HG03354 (cell line): ENCODE results near the gene ATF3.
A peak's percentile ranks its signal among the peaks of the same experiment; 100 is the strongest.

Experiments
- ATAC-seq: cut with Tn5 transposase; IDR thresholded peaks from one replicate; pipeline ENCODE4 v1.9.1; 2021; ENCODE audit warnings: mild to moderate bottlenecking; ENCODE audit not compliant: unreplicated experiment, poor library complexity, severe bottlenecking

The ATF3 gene

DNA sequence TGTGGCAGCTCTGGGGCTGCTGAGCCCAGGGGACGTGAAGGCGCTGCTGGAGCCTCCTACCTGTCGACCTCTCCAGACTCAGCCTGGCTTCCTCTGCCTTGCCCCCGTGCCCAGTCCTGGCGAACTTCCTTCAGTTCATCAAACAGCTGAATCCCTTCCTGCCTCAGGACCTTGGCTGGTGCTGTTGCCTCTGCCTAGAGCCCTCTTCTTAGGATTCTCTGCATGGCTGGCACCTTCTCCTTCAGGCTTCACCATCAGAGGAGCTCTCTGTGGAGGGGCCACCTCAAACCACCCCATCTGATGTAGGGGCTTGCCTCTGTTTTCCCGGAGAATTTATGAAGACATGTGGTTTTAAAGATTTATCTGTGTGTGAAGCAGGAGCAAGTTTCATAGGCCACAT is 23.4 kb upstream of the ATF3 start:
- no peak for ATAC-seq

DNA sequence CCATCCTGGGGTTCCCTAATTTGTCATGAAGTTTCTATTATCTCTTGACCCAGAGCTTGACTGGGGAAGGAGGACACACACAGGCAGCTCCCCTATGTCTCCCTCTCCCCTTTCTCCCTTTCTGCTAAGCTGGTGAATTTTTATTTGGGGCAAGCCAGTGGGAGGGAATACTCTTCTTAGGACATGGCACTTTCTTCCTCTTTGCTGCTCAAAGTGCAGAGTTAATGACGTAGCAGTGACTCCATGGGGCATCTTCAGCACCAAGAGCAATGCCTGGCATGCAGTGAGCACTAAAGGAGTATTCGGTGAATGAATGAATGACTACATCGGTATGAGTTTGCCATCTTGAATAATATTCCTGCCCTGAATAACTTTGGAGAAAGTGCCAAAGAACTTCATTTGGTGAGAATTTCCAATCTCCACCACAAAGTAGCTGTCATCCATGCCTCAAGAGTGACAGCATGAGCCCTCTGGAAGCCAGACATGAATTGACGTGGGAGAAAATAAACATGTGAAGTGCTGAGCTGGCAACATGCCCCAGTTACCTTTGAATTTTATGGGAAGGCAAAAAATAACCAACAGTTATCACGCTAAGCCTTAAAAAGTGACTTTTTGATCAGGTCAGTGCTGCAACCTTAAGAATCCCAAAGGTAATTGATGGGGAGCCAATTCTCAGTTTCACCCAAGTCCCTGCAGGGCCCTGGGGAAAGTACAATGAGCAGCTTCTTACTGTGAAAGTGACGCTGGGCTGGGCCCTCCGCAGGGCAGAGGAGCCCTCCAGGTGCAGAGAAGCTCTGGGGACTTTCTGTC is 22.1 kb upstream of the ATF3 start:
- peak; percentile 90 for ATAC-seq

DNA sequence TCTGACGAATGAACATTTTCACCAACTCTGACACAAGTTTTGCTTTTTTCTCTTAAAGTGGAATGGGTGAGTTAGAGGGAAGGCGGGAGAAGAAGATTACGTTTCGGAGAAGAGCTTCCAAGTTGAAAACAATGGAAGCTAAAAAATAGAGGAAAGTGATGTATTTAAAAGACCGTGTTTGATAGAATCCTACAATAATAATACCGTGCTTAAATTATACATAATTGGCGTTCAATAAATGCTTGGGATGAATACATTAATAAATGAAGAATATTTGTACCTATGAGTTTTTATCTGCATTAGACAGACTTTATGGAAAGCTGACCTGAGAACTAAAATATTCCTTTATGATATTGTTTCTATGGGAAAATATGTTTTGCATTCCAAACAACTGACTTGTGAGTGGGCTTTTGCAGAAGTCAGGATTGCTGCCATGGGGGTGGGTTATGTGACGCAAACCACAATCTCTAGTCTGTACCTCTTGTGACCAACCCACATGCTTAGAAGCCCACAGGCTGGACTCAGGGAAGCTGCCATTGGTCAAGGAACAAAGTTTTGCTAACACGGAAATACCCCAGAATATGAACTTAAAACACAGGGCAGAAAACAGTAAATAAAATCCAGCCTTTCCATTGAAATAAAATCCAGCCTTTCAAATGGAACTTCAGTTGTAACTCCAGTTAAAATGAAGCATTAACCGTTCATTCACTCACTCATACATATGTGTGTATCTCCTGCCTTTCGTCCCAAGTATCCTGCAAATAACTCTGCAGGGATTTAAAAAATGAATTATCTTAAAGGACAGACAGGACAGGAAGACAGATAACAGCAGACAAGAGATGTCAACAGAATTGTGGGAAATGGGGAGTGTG is 21.3 kb upstream of the ATF3 start:
- no peak for ATAC-seq

DNA sequence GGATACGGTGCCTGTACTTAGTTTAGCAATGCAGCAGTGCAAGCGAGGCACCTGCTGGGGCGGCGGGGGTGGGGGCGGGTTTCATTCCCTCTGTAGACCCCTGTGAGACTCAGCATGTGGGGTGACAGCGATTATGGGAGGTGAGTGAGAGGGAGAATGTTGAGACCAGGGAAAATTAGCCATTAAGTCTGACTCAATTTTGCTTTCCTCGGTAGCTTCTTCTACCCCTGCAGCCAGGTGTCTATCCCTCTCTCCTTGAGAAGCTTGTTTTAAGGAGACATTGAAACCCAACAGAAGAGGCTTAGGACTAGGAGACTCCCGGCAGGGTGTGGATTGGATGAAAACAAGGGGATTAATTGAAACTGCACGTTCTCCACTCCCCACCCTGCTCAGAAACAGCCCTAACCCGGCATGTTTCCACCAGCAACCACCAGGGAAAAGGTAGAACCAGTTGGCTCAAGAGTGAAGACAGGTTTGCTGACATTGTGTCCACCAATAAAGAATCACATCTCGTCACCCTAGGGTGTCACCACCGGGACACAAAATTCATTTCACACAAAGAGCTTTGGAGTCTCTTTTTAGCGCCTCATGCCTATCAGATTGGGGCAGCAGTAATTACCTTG is 20.6 kb upstream of the ATF3 start:
- no peak for ATAC-seq

DNA sequence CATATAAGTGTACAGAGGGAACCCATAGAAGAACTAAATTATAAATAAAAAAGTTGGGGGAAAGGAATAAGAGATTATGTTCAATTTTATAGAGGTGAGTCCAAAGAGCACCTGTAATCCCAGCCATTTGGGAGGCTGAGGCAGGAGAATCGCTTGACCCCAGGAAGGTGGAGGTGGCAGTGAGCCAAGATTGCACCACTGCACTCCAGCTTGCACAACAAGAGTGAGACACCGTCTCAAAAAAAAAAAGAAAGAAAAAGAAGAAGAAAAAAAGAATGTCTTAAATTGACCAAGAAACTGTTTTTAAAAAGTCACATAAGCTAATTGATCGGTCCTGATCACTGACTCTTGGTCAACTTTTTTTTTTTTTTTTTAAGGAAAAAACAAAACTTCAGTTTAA is 19.1 kb upstream of the ATF3 start:
- no peak for ATAC-seq

DNA sequence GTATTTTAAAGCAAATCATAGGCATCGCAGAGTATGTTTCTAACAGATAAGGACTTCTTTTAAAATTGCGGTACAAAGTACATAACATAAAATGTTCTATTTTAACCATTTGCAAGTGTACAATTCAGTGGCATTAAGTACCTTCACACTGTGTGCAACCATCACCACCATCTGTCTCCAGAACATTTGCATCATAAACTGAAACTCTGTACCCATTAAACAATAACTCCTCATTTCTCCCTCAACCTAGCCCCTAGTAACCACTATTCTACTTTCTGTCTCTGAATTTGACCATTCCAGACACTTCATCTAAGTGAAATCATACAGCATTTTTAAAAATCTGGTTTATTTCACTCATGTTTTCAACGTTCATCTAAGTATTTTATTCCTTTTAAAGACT is 16.6 kb upstream of the ATF3 start:
- peak; percentile 64 for ATAC-seq

DNA sequence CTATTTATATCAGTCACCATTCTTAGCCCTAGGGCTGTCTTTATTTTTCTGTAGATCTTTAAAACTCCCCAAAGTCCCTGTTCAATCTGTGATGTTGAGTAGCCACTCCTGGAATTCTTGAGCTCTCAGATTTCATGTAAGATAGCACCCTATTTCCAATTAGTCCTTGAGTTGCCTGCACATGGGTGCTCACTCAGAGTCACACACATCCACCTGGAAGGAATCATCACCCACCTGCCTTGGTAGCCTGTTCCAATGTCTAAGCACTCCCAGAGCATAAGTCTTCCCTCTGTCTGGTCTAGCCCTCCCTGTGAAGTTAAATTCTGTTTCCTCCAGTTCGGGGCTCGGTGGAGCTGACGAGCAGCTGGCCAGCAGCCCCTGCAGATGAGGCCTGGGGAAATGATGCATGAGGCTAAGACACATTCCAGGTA is 14.7 kb upstream of the ATF3 start:
- no peak for ATAC-seq

DNA sequence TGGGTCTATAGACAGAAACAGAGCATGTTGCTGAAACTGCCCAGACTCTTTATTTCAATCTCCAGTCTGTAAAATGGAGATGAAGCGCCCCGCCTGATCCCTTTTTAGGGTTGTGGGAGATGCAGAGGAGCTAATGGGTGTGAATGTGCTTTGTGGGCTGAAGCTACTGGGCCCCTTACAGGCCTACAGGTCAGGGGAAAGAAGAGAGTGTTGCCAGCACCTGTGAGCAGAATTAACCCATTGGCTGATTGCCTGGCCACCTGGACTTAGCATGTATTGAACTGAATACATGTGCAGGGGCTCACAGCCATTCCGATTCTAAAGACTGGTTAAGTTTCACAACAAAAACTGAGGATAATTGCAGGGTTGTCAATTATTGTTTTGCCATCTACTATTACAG is 13.9 kb upstream of the ATF3 start:
- ATAC-seq: no peak

DNA sequence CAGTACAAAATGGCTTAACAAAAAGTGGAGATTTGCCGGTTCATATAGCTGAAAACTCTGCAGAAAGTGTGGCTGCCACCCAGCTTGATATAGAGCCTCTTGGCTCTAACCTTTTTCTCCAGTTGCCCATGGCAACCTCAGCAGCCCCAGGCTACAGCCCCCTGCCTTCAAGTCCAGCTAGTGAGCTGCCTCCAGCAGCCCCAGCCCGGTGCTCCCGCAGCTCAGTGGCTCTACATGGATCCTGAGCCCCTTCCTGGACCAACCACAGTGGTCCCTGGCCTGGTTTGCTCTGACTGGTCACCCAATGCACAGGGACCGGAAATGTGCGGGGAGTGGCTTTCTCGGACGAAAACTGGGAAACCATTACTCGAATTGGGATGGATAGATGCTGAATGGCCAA is 13.3 kb upstream of the ATF3 start:
- no peak for ATAC-seq

DNA sequence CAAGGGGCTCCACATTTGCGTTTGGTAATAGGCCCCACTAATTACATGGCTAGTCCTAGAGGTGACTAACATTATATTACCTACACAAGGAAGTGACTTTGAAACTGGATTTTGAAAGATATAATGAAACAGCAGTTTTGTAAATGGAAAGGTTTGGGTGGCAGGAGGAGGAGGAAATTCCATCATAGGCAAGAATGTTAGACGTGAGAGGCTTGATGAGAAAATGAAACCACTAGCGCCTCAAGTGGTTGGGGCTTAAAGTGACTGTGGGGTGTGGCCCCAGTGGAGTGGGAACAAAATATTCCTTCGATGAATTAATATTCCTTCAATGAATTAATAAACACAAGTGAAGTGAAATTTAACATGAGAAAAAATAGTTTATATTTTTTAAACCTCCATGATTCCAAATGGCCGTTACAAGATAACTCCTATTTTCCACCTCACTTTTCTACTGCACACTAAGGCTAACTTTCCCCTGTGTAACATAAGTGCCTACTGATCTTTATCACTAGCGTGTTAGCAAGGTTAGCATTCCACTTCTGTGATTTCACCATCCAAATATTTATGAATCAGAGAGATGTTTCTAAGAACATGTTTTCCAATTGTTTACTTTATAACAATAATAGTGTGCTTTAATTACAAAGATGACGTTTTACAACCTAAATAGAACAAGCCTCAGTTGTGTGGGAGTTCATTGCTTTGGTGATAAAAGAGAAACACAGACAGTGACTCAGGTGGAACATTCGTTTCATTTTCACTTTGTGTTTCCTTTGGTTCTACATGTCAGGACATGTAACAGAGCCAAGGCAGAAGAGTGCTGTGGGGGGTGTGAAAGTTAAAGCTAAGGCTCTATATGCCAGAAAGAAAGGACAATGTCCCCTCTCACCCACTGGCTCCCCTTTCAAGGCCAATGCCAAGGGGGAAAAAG is 12.5 kb upstream of the ATF3 start:
- ATAC-seq: peak; percentile 96

DNA sequence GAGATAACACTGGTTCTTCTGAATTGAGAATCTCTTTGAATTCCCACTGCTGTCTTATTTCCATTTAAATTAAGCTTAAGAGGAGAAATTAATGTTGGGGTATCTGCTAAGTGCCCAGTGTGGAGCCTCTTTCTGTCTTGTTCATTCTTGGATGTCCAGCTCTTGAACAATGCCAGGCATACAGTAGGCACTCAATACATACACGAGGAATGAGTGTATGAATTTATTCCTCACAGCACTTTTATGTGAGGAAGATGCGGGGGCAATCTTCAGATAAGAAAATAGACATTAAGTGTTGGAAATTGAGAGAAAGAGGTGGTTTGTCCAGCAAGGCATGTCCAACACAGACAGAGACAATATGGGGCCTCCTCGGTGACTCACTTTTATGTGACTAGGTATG is 11.8 kb upstream of the ATF3 start:
- ATAC-seq: no peak

DNA sequence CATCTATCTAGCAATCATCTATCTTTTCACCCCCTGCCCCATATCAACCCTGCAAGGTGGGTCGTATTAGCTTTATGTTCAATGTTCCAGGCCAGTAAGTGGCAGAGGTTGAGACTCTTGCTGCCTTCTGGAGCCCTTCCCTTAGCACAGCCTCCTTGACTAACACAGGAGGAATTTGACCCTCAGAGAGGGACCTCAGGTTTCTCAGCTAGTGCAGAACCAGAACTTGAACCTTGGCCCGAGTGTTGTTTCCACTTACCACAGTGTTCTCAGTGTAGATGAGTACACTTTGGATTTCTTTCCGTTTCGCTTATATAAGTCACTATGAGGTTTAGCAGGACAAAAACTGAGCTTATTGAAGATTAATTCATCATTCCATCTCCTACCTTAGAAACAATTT is 11.1 kb upstream of the ATF3 start:
- no peak for ATAC-seq

DNA sequence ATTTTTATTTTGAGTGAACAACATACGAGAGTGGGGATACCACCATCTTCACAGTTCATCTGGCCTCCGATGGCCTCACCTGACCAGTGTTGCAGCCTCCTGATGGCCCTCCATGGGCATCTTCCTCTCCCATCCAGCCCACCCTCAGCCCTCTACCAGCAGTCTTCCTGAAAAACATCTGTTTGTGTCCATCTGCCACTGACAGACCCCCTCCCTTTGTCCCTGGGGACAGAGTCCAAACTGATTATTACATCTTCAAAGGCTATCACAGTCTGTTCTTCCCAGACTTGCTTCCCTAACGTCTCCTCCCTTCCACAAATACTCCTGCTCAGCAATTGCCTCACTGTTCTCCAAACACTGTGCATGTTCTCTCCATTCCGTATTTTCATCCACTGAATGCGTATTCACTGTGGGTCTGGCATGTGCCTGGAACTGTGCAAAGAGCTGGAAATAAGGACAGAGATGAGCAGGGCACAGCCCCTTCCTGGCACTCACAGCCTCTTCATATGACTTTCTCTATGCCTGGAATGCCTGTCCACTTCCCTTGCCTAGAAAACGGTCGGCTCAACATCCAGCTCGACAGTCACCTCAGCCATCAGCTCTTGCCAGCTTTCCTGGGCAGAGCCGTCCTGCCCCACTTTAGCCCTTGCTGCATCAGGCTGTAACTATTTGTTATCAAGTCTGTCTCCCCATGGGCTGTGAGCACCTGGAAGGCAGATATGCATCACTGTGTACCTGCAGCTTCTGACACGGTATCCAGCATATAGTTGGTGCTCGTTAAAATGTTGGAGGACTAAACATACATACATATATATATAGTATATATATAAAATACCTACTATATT is 8.3 kb upstream of the ATF3 start:
- no peak for ATAC-seq

DNA sequence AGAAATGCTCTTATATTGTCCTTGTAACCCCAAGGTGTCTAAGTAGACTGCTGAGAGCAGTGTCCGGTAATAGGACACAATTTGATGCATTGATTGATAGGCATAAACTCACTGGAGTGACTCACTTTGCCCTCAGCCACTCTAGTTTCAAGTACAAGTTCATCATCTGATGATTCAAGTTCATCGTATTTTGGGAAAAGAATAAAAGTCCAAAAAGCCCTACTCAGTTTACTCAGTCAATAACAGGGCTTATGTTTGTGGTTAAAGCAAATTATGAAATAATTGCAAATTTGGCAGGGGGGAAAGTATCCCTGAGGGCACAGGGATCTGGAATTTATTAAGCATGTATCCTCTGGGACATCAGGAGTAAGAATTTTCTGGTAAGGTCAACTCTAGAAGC is 7.6 kb upstream of the ATF3 start:
- no peak for ATAC-seq

DNA sequence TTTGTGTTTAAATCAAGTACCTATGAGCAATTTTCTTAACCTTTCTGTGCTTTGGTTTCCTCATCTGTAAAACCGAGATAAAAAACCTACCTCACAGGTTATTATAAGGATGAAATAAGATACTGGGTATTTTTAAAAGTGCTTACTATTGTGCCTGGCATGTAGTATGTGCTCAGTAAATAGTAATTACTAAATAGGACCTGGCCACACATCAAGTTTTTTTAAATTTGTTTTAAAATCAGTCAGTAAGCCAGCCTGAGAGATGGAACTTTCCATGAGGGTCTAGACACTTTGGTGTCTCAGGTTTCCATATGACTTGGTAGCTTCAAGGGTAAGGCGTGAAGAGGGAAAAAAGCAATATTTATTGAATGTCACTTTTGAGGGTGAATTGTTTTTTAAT is 7.0 kb upstream of the ATF3 start:
- ATAC-seq: no peak

DNA sequence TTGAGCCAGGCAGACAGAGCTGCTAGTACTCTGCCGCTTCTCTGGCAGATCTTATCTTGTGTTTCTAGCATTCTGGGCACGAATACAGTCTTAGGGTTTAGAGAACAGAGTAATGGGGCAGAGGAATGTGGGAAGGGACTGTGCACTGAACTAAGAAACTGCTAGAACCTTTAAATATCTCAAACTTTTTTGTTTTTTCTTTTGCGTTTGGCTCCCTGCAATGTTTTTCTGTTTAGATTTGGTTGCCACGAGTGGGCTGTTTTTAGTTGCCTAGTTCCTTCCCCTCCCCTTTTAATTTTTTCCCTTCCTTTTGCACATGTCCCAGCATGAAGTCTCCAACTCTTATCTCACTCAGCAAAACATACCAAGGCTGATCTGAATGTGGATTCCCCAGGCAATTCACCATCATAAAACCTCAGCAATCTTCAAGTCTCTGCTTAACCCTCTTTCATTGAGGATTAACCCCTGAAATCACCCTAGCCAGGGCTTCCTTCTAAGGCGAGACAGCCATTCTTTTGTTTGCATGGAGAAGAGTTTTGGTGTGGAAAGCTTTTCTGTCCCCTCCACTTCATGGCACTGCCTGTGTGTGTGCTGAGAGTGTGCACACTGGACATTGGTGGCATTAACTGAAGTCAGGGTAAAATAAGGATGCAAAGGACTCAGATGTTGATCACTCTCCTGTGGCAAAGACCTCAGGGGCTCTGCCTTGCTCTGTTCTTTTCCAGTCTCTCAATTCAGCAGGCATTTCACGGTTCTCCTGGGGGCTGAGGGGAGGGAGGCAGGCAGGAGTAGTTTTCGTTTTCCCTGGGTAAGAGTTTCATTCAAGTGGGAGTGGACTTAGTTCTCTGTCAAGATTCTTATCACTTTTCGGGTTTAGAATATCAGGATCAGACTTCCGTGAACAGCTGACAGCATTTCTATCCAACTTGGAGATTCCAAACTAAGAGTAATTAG is 2.8 kb upstream of the ATF3 start:
- ATAC-seq: no peak

DNA sequence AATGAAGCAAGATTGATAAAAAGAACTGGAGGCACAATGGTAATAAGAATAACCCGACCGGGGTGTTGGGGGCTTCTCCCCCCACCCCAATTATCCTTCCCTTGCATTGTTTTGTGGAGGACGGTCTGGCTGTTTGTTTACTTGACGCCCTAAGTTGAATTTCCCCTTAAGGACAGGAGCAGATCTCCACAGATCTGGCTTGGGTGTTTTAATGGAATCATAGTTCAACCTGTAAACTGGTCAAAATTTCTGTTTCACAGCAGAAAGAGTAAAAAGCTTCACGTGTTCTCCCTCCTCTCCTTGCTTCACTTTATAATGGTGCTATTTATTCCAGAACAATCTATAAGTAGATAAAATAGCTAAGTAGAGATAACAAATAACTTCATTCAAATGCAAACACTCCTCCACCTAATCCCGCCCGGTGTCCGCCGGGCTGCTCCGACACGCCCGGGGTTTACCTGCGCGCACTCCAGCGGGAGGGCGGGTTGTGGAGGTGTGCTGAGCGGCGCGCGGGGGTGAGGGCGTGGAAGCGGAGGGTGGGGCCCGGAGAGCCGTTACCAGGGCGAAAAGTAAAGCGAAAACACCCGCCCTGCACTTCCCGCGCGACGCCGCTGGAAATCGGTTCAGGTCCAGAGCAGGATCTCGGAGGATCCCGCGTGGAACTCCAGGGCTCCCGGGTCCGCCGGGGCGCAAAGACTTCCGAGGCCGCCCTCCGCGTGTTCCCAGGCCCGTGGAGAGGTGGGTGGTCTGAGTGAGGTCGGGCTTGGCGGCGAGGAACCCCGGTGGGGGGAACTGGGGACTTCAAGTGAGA is 2.0 kb upstream of the ATF3 start:
- no peak for ATAC-seq
